Mesodermal cell (in vitro differentiated cells): ENCODE data around the gene INPP4B.

ENCODE experiments used
- H3K27ac ChIP-seq: 2 replicates; pipeline ENCODE4 v1.7.0; 2013; ENCODE audit warnings: mild to moderate bottlenecking, low read depth, low read length, moderate library complexity; ENCODE audit not compliant: severe bottlenecking
- H3K36me3 ChIP-seq: 2 replicates; pipeline ENCODE4 v1.7.1; 2013; ENCODE audit warnings: mild to moderate bottlenecking, low read length, moderate library complexity; ENCODE audit not compliant: control insufficient read depth, insufficient read depth
- H3K4me1 ChIP-seq: one replicate; pipeline ENCODE4 v1.7.1; 2013; ENCODE audit warnings: mild to moderate bottlenecking, low read length; ENCODE audit not compliant: insufficient read depth, control insufficient read depth, poor library complexity, severe bottlenecking
- H3K4me3 ChIP-seq: 2 replicates; pipeline ENCODE4 v1.7.0; 2013; ENCODE audit warnings: low read length, control low read depth, mild to moderate bottlenecking; ENCODE audit not compliant: insufficient read depth, poor library complexity, severe bottlenecking; ENCODE audit errors: extremely low read depth
- H3K9me3 ChIP-seq: 2 replicates; pipeline ENCODE4 v1.7.1; 2013; ENCODE audit warnings: mild to moderate bottlenecking, low read length, moderate library complexity; ENCODE audit not compliant: control insufficient read depth
- WGBS, 2 experiments: methylation state at CpG; one replicate each; pipeline ENCODE4 v1.1.5; 2013; ENCODE audit warnings: missing lambda C conversion rate in 2 of 2; ENCODE audit not compliant: insufficient coverage in 2 of 2; 5-methylcytosine and 5-hydroxymethylcytosine counted together

The INPP4B gene

GRCh38 chr4:142858446-142858845, 12.3 kb upstream of the INPP4B start:
- 80% methylated on average over 1 of the region's 3 CpGs; no CpG with 5 or more reads in 1 of the 2 experiments for WGBS, 2 experiments
- H3K4me1 ChIP-seq: no peaks in the 10 kb centered on the region

GRCh38 chr4:142856576-142856975, 10.5 kb upstream of the INPP4B start:
- 92% methylated on average over 2 of the region's 2 CpGs; no CpG with 5 or more reads in 1 of the 2 experiments for WGBS, 2 experiments
- H3K4me1 ChIP-seq: no peaks in the 10 kb centered on the region
- no peaks in the 10 kb centered on the region for H3K36me3 ChIP-seq
- no peak overlapping the region for H3K27ac ChIP-seq
- no peak overlapping the region for H3K4me3 ChIP-seq
- H3K9me3 ChIP-seq: no peaks in the 10 kb centered on the region

More at GRCh38 chr4:142858446-142858845, 12.3 kb upstream of the INPP4B start:
- no peak overlapping the region for H3K27ac ChIP-seq
- no peaks in the 10 kb centered on the region for H3K36me3 ChIP-seq
- H3K9me3 ChIP-seq: no peaks in the 10 kb centered on the region
- no peak overlapping the region for H3K4me3 ChIP-seq

GRCh38 chr4:142850478-142850877, 4.4 kb upstream of the INPP4B start:
- no peaks in the 10 kb centered on the region for H3K4me1 ChIP-seq
- 85 to 91% methylated on average over 2 of the region's 4 CpGs for WGBS, 2 experiments
- no peak overlapping the region for H3K27ac ChIP-seq
- H3K36me3 ChIP-seq: no peaks in the 10 kb centered on the region
- no peaks in the 10 kb centered on the region for H3K9me3 ChIP-seq
- no peak overlapping the region for H3K4me3 ChIP-seq

- Histone ChIP-seq H3K36me3 (no peaks in the 10 kb centered on the region), H3K4me3 (peak overlapping the region; percentile 52), H3K27ac (no peak overlapping the region), H3K4me1 (no peaks in the 10 kb centered on the region), H3K9me3 (no peaks in the 10 kb centered on the region)
- 3% methylated on average over 18 to 29 of the region's 50 CpGs for WGBS, 2 experiments
Observed at GRCh38 chr4:142846729-142847596, 862 bp upstream of the INPP4B start.

- WGBS, 2 experiments: 0 to 7% methylated on average over 13 to 25 of the region's 43 CpGs
- H3K27ac ChIP-seq: no peak overlapping the region
- H3K9me3 ChIP-seq: no peaks in the 10 kb centered on the region
- no peaks in the 10 kb centered on the region for H3K36me3 ChIP-seq
- H3K4me3 ChIP-seq: peak overlapping the region; percentile 52
- no peaks in the 10 kb centered on the region for H3K4me1 ChIP-seq
Observed at GRCh38 chr4:142845293-142846107, 601 bp downstream of the INPP4B start.

GRCh38 chr4:142844782-142845181, 1.3 kb downstream of the INPP4B start:
- H3K4me3 ChIP-seq: no peak overlapping the region
- no peaks in the 10 kb centered on the region for H3K4me1 ChIP-seq
- no peaks in the 10 kb centered on the region for H3K36me3 ChIP-seq
- no peak overlapping the region for H3K27ac ChIP-seq
- H3K9me3 ChIP-seq: no peaks in the 10 kb centered on the region
- 80% methylated on average over 1 of the region's 1 CpG; no CpG with 5 or more reads in 1 of the 2 experiments for WGBS, 2 experiments

- H3K4me3 ChIP-seq: no peak overlapping the region
- no peak overlapping the region for H3K27ac ChIP-seq
- no peaks in the 10 kb centered on the region for H3K9me3 ChIP-seq
- WGBS, 2 experiments: 78% methylated on average over 1 of the region's 1 CpG; no CpG with 5 or more reads in 1 of the 2 experiments
- no peaks in the 10 kb centered on the region for H3K36me3 ChIP-seq
- no peaks in the 10 kb centered on the region for H3K4me1 ChIP-seq
Observed at GRCh38 chr4:142840516-142841123, 5.5 kb downstream of the INPP4B start.

GRCh38 chr4:142838778-142839177, 7.3 kb downstream of the INPP4B start:
- no peaks in the 10 kb centered on the region for H3K36me3 ChIP-seq
- WGBS, 2 experiments: 75 to 83% methylated on average over 1 of the region's 1 CpG
- no peaks in the 10 kb centered on the region for H3K9me3 ChIP-seq
- H3K4me1 ChIP-seq: no peaks in the 10 kb centered on the region
- no peak overlapping the region for H3K27ac ChIP-seq
- H3K4me3 ChIP-seq: no peak overlapping the region

- Histone ChIP-seq H3K9me3 (no peaks in the 10 kb centered on the region), H3K36me3 (no peaks in the 10 kb centered on the region), H3K27ac (no peak overlapping the region), H3K4me3 (no peak overlapping the region), H3K4me1 (no peaks in the 10 kb centered on the region)
- WGBS, 2 experiments: 88 to 100% methylated on average over 1 to 4 of the region's 5 CpGs
Observed at GRCh38 chr4:142832022-142832421, 14.1 kb downstream of the INPP4B start.

- Histone ChIP-seq H3K9me3 (no peaks in the 10 kb centered on the region), H3K36me3 (no peaks in the 10 kb centered on the region), H3K4me3 (no peak overlapping the region), H3K4me1 (no peaks in the 10 kb centered on the region), H3K27ac (no peak overlapping the region)
- WGBS, 2 experiments: 92 to 98% methylated on average over 3 to 4 of the region's 4 CpGs
Observed at GRCh38 chr4:142826503-142827241, 19.4 kb downstream of the INPP4B start.
